ENCODE measurements around the gene CLSTN2.

CLSTN2 gene

DNA sequence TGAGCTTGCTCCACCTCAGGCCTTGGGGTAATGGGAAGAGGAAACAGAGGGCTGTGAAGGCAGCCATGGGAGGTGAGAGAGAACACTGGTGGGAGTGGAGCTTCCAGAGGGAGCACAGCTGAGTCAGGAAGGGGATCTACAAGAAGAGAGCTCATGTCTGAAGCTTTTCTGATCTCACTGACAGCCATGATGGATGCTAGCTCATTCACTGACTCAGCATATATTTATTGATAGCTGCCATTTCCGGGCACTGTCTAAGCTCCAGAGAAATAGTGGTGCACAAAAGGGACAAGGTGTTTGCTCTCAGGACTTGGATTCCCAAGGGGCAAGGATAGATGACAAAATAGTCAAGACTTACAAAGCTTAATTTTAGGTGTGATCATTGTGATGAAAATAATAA is 218.8 kb downstream of the CLSTN2 start:
- no peak for DNase-seq

DNA sequence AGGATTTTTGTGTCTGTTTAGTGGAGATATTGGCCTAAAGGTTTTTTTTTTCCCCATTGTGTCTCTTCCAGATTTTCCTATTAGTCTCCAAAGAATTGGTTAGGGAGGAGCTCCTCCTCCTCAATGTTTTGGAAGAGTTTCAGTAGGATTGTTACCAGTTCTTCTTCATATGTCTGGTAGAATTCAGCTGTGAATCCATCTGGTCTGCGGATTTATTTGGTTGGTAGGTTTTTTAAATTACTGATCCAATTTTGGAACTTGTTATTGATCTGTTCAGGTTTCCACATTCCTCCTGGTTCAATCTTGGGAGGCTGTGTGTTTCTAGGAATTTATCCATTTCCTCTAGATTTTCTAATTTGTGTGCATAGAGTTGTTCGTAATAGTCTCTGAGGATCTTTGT is 222.2 kb downstream of the CLSTN2 start:
- DNase-seq, result no peak

DNA sequence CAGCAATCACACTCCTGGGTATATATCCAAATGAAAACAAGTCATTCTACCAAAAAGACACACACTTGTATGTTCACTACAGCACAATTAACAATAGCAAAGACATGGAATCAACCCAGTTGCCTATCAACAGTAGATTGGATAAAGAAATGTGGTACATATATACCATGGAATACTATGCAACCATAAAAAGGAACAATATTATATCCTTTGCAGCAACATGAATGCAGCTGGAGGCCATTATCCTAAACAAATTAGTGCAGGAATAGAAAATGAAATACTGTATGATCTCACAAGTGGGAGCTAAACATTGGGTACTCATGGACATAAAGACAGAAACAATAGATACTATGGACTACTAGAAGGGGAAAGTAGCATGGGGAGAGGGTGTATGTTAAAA is 224.7 kb downstream of the CLSTN2 start:
- DNase-seq, result no peak

DNA sequence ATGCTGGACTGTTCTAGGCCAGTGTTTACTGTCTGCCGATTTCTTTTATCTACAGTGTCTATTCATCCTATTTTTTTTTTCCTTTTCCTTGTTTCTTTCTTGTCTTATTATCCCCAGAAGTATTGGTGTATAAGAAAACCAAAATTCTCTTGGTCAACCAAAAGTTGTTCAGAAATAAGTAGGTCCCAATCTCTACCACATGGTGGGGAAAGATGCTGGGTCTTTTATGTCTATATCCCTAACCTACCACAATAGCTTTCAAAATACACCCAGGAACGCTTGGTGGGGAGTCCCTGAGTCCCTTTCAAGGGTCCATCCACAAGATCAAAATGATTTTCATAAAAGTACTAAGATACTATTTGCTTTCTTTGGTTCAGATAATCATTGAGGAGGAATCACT is 225.6 kb downstream of the CLSTN2 start:
- no peak for DNase-seq

DNA sequence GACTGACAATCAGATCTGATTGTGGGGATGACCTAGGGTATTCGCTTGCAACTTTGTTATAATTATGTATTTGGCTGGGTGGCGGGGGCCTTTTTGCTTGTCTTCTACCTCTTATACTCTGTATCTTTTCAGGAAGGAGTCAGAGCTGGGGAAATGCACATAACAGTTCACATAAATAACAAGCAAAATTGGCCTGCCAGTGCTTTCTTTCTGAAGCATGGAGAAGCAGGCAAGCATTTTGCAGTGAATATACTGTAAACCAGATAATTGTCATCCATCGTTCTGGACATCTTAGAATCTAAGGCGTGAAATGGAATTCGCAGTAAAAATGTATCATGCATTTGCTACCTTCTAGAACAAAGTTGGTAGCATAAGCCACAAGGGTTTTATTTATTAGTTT is 227.6 kb downstream of the CLSTN2 start:
- DNase-seq, result no peak

DNA sequence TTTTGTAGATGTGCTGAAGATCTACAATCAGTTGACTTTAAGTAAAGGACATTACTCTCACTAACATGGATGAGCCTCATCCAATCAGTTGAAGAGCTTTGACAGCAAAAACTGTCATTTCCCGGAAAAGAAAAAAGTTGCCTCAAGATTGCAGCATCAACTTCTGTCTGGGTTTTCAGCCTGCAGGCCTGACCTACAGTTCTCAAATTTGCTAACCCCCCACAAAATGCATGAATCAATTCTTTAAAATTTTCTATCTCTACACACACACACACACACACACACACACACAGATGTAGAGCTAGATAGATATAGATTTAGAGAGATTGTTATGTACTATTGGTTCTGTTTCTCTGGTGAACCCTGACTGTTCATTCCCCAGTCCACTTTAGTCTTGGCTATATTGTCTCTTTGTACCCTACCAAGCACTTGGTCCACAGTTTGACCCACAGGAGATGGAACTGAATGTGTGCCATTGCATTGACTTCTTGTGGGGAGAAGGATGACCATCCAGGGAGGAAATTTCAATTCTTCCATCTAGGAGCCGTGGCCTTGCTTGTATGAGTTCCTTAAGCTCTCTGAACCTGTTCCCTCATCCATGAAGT is 228.3 kb downstream of the CLSTN2 start:
- DNase-seq, result no peak

DNA sequence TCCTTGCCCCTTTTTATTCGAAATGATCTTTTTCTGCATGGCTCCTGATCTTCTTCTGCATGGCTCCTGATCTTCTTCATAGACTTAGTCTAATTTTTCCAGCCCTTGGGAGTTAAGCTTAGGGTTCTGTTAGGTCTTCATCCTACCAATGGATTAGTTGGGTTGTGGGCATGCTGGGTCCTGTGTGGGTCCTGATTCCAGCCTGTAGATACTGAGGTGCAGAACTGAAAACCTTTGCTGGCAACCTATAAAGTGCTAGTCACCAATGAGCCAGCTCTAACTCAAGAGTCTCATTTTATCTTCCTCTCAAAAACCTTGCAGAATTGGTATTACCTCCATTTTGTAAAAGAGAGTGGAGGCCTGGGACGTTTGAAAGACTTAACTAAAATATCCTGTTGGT is 229.2 kb downstream of the CLSTN2 start:
- no peak for DNase-seq

DNA sequence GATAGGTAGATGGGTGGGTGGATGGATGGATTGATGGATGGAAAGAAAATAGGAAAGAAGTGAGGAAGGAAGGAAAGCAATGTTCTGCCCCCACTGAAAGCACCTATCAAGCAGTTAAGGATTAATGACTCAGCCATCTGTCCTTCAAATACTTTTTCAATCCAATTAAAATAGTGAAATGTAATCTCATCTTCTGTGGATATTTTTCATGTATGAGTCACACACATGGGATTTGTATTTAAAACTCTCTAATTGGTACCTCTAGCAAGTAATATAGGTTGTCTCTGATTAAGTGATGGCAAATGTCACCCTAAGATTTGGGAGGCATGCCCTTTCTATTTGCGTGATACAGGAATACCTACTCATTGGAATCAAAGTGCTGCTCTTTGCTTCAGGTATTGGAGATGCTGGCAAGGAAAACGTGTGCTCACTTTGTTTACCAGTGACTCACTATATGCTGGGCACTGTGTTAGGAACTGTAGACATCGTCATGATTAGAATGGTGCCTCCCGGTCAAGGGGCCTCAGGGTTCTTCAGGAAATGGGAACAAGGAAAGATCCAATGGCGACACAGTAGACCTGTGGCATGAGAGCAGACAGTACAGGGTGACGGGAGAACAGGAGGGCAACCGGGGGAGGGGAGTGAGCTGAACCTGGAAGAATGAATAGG is 230.1 kb downstream of the CLSTN2 start:
- no peak for DNase-seq

DNA sequence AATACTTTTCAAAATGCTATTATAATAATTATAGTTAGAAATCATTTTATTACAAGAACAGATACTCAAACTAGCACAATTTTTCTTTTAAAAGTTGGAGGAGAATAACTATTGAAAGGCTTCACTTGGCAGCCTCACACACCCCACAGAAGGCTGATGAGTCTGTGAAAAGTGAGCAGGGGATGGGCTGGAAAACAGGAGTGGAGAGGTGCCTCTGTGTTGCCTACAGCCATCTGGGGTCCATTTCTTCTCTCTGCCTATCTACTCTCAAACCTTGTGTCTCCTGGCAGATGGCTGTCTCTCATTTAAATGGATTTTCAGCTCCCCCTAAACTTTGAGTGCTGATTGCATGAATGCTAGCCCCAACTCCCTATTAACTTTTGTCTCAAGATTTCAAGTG is 230.8 kb downstream of the CLSTN2 start:
- DNase-seq, result no peak

DNA sequence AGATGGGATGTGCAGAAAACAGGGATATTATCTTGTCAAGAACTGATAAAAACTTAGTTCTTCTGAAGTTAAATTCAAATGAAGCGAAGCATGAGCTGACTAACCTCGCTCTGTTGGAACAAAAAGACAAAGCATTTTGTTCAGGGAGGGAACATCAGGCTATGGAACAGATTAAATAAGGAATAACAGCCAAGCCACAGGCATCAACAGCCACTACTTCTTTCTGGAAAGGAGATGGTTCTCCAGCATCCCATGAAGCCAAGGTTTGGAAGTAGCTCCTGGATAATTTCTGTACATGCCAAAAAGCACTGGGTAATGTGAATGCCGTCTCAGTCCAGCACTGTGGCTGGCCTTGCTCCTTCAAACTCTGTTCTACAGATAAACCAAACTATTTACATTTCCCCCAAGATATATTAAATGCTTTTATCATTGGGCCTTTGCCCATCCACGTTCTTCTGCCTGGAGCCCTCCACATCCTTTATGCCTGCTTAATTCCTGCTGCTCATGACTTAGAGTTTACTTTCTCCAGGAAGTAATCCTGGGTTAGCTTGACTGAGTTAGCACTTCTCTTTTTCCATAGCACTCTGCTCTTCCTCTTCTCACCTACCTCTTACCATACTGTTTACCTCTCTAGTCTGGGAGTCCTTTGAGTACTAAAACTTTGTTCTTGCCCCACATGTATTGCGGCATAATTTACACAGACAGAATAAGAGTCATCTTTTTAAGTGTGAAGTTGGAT is 232.0 kb downstream of the CLSTN2 start:
- no peak for DNase-seq

DNA sequence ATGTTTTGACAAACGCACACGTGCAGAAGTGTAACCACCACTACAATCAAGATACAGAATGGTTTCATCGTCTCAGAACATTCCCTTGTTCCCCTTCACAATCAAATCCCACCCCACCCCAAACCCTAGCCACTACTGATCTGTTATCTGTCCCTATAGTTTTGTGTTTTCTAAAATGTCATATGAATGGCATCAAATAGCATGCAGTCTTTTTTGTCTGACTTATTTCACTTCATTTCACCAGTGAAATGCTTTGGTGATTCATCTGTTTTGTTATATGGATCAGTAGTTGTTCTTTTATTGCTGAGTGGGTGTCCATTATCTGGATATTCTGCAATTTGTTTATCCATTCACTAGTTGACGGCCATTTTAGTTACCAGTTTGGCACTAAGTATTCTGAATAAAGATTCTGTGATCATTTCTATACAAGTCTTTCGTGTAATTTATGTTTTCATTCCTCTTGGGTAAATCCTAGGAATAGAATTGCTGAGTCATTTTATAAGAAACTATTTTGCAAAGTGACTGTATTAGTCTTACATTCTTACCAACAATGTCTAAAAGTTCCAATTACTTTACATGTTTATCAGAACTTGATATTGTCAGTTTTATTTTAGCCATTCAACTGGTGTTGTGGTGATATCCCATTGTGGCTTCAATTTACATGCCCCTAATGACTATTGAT is 232.8 kb downstream of the CLSTN2 start:
- DNase-seq, result no peak

DNA sequence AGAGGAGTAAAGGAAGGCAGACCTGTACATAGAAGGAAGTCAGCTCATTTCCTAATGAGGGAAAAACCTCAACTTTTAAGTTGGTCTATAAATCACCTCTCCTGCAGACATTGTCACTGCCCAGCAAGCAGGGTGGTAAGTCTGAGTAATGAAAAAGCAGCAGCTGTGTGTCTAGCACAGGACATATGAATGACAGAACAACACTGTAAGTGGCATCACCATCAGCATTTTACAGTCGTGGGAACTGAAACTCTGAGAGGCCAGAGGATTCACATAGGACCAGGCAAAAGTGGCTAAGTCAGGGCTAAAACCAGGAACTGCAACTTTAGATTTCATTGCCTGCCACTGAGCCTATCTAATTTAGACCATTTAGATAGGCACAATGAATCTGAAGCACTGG is 235.6 kb downstream of the CLSTN2 start:
- DNase-seq, result no peak

DNA sequence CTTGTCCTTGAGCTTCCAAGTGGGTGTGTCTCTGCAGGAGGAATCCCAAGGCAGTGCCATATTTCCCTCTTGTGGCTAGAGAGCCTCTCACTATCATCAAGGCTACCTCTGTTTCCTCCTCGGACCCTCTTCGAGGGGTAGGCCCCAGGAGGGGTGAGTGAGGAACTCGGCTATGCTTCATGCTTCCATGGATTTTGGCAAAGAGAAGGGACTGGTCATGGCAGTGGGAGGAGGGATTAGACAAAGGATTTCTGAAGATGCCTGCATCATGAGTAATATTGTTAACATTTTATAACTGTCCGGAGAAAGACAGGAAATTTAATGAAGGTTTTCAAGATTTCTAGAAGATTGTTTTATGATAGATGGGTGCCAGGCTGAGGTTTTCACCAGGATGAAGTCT is 241.5 kb downstream of the CLSTN2 start:
- no peak for DNase-seq

DNA sequence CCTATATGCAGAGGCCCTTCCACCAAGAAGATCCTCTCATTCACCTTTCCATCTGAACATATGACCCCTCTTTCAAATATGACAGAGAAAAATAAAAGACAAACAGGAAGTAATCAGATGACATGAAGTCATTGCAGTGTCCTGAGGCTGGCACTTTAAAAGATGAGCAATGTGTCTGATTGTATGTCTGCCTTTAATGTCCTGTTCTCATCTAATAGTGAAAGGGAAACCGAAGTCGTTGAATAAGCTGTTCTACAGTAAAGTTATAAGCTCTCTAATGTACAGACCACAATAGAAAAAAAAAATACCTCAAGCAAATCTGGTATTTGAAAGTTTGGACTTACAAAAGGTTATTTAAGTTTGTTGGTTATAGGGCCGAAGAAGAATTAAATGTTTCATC is 243.0 kb downstream of the CLSTN2 start:
- DNase-seq, result no peak

DNA sequence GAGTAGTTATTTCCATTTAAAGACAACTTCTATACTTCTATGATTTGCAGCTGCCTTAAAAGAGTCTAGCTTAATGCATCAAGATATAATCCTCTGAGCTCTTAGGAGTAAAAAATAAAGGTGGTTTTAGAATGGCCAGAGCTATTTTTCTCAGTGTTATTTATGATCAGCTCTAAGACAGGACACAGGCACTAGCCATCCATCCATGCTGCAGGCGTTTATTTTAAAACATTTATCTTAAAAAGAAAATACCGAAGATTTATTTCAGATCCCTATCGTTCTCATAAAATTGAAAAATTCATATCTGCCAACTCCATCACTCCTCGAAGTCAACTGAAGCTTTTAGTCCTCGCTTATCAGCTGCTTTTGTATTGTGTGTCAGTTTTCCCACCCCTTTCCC is 243.5 kb downstream of the CLSTN2 start:
- DNase-seq, result no peak

DNA sequence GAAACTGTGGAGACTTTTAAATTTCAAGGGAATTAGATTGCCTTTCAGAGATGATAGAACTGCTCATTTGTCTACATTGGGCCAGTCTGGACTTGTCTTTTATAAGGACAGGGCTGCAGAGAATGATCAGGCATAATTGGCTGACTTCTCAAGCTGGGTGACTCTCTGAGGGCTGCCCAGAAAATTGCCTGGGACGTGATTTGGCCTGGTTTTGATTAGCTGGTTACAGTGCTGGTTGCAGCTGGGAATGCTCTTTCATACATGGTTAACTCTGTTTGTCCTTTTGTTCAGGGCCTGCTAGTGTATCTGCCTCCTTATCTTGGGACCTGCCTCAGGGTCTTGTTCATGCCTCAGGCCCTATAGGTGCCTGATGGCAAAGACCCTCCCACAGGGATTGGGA is 245.6 kb downstream of the CLSTN2 start:
- DNase-seq, result no peak

DNA sequence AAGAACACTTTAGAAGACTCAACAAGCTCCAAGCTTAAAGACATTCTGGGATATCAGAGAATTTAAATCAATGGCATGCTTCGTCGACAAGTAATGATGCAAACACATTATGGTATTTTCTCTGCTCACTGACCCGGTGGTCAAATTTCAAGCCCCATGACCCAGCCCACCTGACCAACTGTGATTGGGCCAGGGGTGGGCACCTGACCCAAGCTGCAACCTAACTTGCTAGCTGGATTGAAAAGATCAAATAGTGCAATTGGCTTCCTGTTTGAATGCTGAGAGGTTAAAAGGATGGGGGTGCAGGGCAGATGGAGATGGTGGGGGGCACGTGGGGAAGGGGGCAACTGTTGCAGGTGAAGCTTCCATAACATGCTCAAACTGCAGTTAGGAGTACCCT is 250.4 kb downstream of the CLSTN2 start:
- no peak for DNase-seq

DNA sequence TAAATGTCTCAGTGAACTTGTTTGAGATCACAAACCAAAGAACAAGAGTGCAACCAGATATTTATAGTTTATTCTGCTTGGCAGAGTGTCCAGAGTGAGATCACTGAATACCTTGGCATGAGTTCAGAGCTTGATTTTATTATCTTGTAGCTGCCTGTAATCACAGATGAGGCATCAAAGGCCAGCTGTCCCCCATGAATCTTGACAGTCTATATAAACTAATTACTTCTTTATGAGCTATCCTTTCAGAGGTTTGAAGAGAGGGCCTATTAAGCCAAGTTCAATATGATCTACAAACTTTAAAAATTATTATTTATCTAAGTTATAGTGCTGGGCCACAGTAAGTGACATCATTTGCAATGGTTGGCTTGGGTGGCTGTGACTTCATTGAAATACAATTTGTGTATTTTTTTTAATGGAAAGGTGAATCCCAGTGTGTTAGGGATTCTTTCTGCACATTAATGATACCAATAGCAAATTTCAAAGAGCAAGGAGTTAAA is 251.5 kb downstream of the CLSTN2 start:
- DNase-seq, result no peak

DNA sequence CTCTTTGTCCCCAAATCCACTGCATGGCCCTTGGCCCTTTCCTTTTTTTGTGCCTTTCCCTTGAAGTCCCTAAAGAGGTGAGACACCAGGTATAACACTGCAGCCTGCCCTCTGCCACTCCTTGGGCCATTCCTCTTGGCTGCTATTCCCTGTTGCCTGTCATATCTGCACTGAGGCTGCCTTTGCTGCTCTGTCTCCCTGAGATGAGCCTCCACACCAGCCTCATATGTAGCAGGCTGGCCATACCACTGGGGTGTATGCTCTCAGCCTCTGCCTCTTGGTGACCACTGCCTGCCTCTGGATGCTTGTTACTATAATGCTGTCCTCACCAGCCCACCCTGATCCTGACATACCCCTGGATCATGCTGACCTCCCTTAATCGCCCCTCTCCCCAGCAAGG is 252.0 kb downstream of the CLSTN2 start:
- DNase-seq, result no peak

DNA sequence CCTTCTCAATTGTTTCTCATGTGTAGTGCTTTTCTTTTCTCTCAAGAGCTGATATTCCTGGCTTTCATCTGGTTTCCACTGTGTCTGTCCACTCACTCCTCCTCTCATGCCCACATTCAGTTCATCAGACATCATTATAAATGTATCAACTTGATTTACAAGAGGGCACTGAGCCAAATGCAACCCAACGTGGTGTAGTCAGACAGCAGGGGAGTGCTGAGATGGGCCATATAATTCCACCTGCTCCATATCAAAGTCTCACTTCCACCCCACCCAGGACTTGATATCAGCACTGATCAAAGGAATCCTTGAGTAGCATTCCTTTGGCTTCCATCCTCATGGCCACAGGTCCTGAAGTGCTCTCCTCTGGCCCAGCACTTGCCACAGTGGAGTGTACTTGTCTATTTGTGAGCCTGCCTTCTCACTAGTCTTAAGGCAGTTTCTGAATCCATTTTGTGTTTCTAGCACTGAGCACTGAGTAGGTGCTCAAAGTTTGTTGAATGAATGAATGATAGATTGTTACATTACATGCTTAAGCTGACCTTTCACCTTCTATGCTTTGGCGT is 252.8 kb downstream of the CLSTN2 start:
- no peak for DNase-seq

DNA sequence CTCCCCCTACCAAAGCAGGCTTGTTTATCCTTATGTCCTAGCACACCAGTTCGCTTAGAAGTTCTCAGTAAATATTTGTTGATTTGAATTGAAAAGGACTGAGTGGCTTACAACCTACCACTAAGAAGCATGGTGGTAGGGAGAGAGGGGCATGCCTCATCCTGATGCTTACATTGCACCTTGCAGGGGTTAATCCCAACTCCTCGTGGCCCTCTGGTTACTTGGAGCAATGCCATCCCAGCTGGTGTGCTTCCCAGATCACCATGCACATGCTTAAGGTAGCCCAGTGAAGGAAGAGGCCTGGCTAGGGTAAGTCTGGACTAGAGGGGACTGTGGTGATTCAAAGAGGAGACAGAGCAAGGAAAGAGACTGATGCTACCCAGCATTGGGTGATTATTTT is 253.3 kb downstream of the CLSTN2 start:
- no peak for DNase-seq

DNA sequence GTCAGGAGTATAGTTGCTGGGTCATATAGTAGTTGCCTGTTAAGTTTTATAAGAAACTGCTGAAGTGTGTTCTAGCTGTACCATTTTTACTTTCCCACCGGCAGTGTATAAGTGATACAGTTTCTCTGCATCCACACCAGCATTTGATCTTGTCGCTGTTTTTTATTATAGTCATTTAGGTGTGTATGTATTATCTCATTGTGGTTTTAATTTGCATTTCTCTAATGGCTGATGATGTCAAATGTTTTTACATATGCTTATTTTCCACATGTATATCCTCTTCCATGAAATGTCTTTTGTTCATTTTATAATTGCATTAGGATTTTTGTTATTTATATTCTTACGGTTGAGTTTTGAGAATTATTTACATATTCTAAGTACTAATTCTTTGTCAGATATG is 254.3 kb downstream of the CLSTN2 start:
- DNase-seq, result no peak

DNA sequence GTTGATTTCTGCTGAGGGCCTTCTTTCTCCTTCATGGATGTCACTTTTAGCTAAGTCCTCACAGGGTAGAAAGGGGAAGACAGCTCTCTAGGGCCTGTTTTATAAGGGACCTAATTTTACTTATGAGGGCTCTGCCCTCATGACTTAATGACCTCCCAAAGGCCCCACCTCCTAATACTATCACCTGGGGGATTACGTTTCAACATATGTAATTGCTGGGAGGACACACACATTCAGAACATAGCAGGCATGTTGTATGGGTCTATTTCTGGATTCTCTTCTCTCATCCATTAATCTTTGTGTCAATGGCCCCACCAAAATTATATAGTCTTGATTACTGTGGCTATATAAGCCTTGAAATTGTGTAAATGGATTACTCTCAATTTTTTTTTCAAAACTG is 255.0 kb downstream of the CLSTN2 start:
- no peak for DNase-seq
